Thymus (tissue), 11 donors: Measurements from ENCODE around the gene ENTPD6. TPM values are rescaled to one million over a fixed set of nuclear protein-coding genes. Genes with fewer than 3 reads are reported as not detected.

Source experiments
- DNase-seq, 9 donors: peaks; one replicate each; pipeline ENCODE4 v3.0.0-alpha.2; 2013; ENCODE audit warnings: low spot score in 9 of 9, low read depth in 6 of 9, missing footprints in 1 of 9
- H3K27ac ChIP-seq, 2 donors: one replicate each; pipeline ENCODE4 v1.5.1; 2013; ENCODE audit warnings: control low read depth in 1 of 2, low read depth in 1 of 2, low read length in 1 of 2, mild to moderate bottlenecking in 1 of 2, moderate library complexity in 1 of 2
- H3K27me3 ChIP-seq, 2 donors: one replicate each; pipeline ENCODE4 v1.5.1; 2013; ENCODE audit warnings: low read length in 1 of 2; ENCODE audit not compliant: control insufficient read depth in 2 of 2, insufficient read depth in 1 of 2
- H3K36me3 ChIP-seq, 2 donors: one replicate each; pipeline ENCODE4 v1.5.1; 2013; ENCODE audit warnings: low read length in 1 of 2, mild to moderate bottlenecking in 1 of 2, moderate library complexity in 1 of 2; ENCODE audit not compliant: control insufficient read depth in 2 of 2, insufficient read depth in 2 of 2
- H3K4me1 ChIP-seq, 2 donors: one replicate each; pipeline ENCODE4 v1.5.1; 2013; ENCODE audit warnings: low read length in 2 of 2; ENCODE audit not compliant: control insufficient read depth in 2 of 2, insufficient read depth in 2 of 2
- H3K4me3 ChIP-seq, 2 donors: one replicate each; pipeline ENCODE4 v1.5.1; 2013; ENCODE audit warnings: low read length in 2 of 2, control low read depth in 1 of 2, mild to moderate bottlenecking in 1 of 2
- H3K9me3 ChIP-seq, 2 donors: one replicate each; pipeline ENCODE4 v1.5.1; 2013; ENCODE audit warnings: low read length in 1 of 2, mild to moderate bottlenecking in 1 of 2; ENCODE audit not compliant: control insufficient read depth in 2 of 2, insufficient read depth in 1 of 2
- WGBS: extraction: QIAGEN DNeasy Blood & Tissue Kit; methylation state at CpG from one replicate; pipeline ENCODE4 v1.1.7; 2013; 5-methylcytosine and 5-hydroxymethylcytosine counted together
- polyA plus RNA-seq: library from polyadenylated mRNA; stranded (reverse); fragments of 200-250 nt; gene quantifications from one replicate; pipeline ENCODE4 v1.2.3, GENCODE V29; 2013
- total RNA-seq: library from RNA; stranded (reverse); fragments of 120-200 nt; gene quantifications from one replicate; pipeline ENCODE4 v1.2.4, GENCODE V29; 2013
- donor health status: healthy.

Gene ENTPD6
- total and polyA plus RNA-seq, 2 donors, result 29.2 to 71.0 TPM

DNA sequence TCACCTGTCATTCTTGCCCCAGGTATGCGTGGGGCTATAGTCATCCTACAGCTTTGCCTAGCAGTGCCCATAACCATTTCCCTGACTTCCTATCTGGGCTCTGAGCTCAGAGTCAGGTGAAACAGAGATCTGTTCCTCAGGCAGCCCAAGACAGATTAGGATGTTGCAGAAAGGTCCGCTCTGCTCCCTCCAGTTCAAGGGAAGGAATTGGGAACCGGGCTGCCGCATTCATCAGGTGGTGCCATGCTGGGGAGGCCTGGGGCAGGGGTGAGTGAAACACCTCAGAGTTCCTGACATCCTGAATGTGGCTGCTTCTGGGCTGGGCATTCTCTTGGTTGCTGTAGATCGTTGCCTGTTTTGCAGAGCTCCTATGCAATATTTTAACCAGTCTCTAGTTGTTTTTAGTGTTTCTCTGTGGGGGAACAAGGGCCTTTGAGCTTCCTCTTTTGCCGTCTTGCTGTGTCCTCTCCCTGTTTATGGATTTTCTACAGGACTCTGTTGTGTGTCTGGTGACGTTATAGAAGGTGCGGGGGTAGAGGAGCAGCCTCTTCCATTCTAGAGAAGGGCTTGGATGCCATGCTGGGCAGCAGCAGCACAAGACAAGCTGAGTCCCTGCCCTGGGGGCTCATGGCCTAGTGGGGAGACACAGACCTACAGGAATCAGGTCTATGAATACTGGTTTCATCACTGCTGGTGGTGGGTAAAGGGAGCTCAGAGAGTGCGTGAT lies 9.2 kb downstream of the ENTPD6 start:
- H3K9me3 ChIP-seq, result no peaks in the 10 kb centered on the region
- H3K27ac ChIP-seq, result no peak overlapping the region
- H3K27me3 ChIP-seq, result no peaks in the 10 kb centered on the region
- WGBS, result 86% methylated on average over 9 of the region's 9 CpGs
- DNase-seq, result no peak
- H3K36me3 ChIP-seq, result peaks cover 0 to 14% of the 10 kb centered on the region in 2 donors
- peaks cover 0 to 3% of the 10 kb centered on the region in 2 donors for H3K4me1 ChIP-seq
- no peak overlapping the region for H3K4me3 ChIP-seq

DNA sequence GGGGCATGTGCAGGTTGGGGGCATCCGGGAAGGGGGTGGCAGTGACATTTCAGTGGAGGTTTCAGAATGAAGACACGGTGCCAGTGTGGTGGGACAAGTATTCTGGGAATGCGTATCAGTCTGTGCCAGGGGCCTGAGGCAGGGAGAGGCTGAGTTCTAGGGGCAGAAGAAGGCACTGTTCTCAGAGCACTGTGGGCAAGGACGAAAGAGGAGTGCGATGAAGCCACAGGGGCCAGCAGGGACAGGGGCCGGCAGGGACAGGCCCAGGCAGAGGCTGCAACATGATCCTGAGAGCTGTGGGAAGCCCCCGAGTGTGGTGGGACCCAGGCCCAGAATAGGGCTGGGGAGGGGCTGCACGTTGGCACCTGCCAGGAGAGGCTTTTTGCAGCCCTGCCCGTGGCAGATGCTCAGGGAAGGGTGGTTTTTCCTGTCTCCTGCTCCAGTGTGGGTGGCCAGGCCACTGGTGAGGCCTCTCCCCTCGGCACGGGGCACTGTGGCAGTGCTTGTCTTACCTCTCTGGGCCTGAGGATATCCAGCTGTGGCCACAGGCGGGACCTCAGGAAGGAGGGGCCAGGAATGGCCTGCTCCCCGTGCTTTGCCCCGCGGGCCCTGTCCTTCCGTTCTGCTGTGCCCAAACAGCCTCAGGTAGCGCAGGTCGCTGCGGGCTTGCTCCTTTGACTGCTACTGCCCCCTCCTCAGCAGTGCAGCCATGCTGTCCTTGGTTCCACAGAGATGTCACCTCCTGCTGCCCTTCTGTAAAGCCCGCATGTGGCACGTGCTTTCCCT lies 10.0 kb downstream of the ENTPD6 start:
- Histone ChIP-seq H3K36me3 (peaks cover 0 to 21% of the 10 kb centered on the region in 2 donors), H3K27ac (no peak overlapping the region), H3K4me3 (no peak overlapping the region), H3K4me1 (peaks cover 0 to 3% of the 10 kb centered on the region in 2 donors), H3K9me3 (no peaks in the 10 kb centered on the region), H3K27me3 (no peaks in the 10 kb centered on the region)
- WGBS, result 96% methylated on average over 21 of the region's 21 CpGs
- DNase-seq, result no peak

DNA sequence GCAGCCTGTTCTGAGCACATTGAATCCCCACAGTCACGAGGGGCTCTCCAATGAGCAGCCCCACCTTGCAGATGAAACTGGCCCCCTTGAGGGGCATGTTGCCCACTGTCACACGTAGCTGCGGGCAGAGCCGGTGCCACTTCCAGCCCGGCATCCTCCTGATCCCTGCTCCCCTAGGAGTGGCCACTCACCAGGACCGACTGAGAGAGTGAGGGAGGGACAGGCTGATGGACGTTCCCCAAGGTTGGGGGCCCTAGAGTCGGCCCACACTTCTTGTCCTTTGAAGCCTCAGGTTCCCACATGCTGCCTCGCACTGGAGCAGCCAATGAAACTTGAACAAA lies 10.5 kb downstream of the ENTPD6 start:
- 96% methylated on average over 9 of the region's 9 CpGs for WGBS
- H3K9me3 ChIP-seq, result no peaks in the 10 kb centered on the region
- H3K27ac ChIP-seq, result no peak overlapping the region
- peaks cover 2 to 25% of the 10 kb centered on the region in 2 donors for H3K36me3 ChIP-seq
- H3K4me3 ChIP-seq, result no peak overlapping the region
- no peaks in the 10 kb centered on the region for H3K27me3 ChIP-seq
- DNase-seq, result no peak
- H3K4me1 ChIP-seq, result peaks cover 0 to 3% of the 10 kb centered on the region in 2 donors

DNA sequence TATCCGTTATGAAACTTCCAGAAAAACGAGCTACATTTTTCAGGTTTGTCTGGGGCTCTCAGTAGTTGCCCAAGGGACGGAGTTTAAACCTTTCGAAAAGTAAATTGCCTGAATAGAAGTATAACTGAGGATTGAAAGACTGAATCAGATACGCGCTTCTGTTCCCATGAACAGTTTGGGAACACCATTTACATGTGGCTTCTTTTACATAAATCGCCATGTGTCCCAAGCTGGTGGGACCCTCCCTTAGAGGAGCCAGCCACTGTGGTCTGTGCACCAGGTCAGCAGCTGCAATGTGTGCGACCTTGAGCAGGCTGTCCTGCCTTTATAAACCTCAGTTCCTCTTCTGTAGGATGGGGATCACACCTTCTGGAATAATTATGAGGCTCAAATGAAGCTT lies 11.0 kb downstream of the ENTPD6 start:
- WGBS, result 99% methylated on average over 8 of the region's 8 CpGs
- DNase-seq, result no peak
- H3K27me3 ChIP-seq, result no peaks in the 10 kb centered on the region
- H3K4me1 ChIP-seq, result peaks cover 0 to 3% of the 10 kb centered on the region in 2 donors
- no peaks in the 10 kb centered on the region for H3K9me3 ChIP-seq
- peaks cover 5 to 30% of the 10 kb centered on the region in 2 donors for H3K36me3 ChIP-seq
- no peak overlapping the region for H3K4me3 ChIP-seq
- H3K27ac ChIP-seq, result no peak overlapping the region

DNA sequence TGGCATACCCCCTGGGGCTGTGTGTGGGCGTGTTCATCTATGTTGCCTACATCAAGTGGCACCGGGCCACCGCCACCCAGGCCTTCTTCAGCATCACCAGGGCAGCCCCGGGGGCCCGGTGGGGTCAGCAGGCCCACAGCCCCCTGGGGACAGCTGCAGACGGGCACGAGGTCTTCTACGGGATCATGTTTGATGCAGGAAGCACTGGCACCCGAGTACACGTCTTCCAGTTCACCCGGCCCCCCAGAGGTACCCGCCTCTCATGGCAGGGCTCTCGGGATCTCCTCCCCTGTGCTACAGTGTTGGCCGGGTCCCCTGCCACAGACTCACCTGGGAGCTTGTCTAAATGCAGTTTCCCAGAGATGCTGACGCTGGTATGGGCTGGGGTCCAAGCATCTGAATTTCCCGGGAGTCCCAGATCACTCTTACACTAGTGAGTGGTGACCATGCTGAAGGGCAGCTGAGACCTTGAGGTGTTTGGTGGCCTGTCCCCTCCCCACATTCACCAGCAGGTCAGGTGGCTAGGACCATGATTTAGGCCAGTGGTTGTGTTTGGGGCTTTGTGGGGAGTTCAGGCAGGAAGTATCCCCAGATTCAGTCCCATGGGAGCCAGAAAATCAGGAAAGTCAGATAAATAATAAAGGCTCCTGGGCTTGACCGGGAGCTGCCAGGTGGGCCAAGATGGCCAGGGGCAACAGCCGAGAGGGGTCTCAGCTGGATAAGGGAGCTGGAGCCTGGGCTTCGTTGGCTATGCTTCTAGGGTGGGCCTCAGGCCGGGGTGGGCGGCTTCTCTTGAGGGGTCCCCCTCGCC lies 11.8 kb downstream of the ENTPD6 start:
- no peak overlapping the region for H3K4me3 ChIP-seq
- H3K36me3 ChIP-seq, result peaks cover 11 to 38% of the 10 kb centered on the region in 2 donors
- 97% methylated on average over 22 of the region's 22 CpGs for WGBS
- no peaks in the 10 kb centered on the region for H3K27me3 ChIP-seq
- H3K27ac ChIP-seq, result no peak overlapping the region
- no peak for DNase-seq
- H3K9me3 ChIP-seq, result no peaks in the 10 kb centered on the region
- peaks cover 0 to 3% of the 10 kb centered on the region in 2 donors for H3K4me1 ChIP-seq

DNA sequence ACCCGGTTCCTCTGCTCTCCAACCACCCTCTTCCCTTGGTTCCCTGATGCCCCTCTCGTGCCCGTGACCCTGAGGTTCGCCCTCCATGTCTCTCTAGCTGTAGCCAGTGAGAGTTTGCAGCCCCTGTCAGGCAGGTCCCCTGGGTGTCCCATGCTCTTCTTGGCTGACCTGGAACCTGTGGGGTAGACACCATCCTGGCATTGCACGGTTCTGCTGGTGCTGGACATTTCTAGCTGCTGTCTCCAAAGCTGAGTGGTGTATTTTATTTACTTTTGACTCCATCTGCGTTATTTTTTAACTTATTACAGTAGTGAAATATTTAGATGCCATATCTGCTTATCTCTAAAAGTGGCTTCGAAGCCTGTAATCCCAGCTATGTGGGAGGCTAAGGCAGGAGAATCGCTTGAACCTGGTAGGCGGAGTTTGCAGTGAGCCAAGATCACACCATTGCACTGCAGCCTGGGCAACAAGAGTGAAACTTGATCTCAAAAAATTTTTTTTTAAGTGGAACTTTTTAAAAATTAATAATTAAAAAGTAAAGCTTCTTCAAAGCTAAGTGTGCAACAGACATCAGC lies 12.5 kb downstream of the ENTPD6 start:
- Histone ChIP-seq H3K9me3 (no peaks in the 10 kb centered on the region), H3K4me3 (no peak overlapping the region), H3K27me3 (no peaks in the 10 kb centered on the region), H3K4me1 (peaks cover 0 to 3% of the 10 kb centered on the region in 2 donors), H3K27ac (no peak overlapping the region), H3K36me3 (peaks cover 14 to 44% of the 10 kb centered on the region in 2 donors)
- no peak for DNase-seq
- WGBS, result 98% methylated on average over 9 of the region's 9 CpGs

DNA sequence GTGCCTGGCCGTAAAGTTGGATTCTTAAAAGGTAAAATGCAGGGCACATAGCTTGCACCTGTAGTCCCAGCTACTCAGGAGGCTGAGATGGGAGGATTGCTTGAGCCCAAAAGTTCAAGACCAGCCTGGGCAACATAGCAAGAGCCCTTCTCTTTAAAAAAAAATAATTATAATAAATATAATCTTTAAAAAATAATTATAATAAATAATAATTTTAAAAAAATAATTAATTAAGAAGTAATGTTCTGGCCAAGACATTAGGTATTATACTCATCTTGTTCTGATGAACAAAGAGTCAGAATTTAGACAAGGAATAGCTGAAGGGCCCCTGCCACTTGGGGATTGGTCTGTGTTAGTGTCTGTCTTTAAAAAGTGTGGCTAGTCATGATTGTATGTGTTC lies 13.9 kb downstream of the ENTPD6 start:
- 96% methylated on average over 1 of the region's 1 CpG for WGBS
- no peak overlapping the region for H3K4me3 ChIP-seq
- H3K4me1 ChIP-seq, result peaks cover 0 to 3% of the 10 kb centered on the region in 2 donors
- no peaks in the 10 kb centered on the region for H3K27me3 ChIP-seq
- no peak for DNase-seq
- H3K27ac ChIP-seq, result no peak overlapping the region
- H3K36me3 ChIP-seq, result peaks cover 27 to 57% of the 10 kb centered on the region in 2 donors
- H3K9me3 ChIP-seq, result no peaks in the 10 kb centered on the region

DNA sequence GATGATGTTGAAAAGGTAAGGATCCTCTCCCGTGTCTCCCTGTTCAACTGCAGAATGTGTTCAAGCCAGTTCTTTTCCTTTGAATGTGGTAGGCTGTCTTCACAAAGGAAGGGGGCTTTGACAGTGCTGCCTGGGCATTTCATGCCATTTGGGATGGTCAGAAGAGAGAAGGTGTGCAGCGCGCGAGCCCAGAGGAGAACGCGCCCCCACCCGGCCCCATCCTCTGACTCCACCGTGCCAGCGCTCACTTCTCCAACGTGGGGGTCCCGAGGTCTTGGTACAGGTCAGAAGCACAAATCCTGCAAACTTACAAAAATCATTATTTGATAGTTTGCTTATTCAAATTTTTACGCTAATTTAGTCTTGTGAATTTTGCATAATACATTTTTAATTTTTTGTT lies 14.4 kb downstream of the ENTPD6 start:
- over 99% methylated on average over 12 of the region's 12 CpGs for WGBS
- Histone ChIP-seq H3K36me3 (peaks cover 32 to 63% of the 10 kb centered on the region in 2 donors), H3K27me3 (no peaks in the 10 kb centered on the region), H3K27ac (no peak overlapping the region), H3K9me3 (no peaks in the 10 kb centered on the region), H3K4me1 (peaks cover 0 to 1% of the 10 kb centered on the region in 2 donors), H3K4me3 (no peak overlapping the region)
- DNase-seq, result no peak
